ENCODE measurements around the gene MRFAP1. TPM values are rescaled to one million over a fixed set of nuclear protein-coding genes. Genes with fewer than 3 reads are reported as not detected.

Gene MRFAP1
- total RNA-seq, 1 experiment from 2014 or later: 387 TPM

- H3K27ac Mint-ChIP-seq (ENCODE audit: low read depth, unreplicated experiment): no peak overlapping the region
- POLR2A ChIA-PET: interaction anchor here (0.7 to 3.1 kb wide), 2 partner anchors 10 to 23 kb away, joined by 4 to 18 read pairs; a partner anchor contains a TSS
- H3K4me3 Mint-ChIP-seq (ENCODE audit: unreplicated experiment): no peak overlapping the region
- peaks cover under 1% of the 10 kb centered on the region for H3K36me3 Mint-ChIP-seq (ENCODE audit: insufficient read depth, unreplicated experiment)
- CTCF ChIA-PET: interaction anchor here (0.5 to 1.7 kb wide), 2 partner anchors 10 to 137 kb away, joined by 4 to 6 read pairs; no protein-coding TSS in a partner anchor
- intact Hi-C loops (cut with micrococcal nuclease): no loop called here
- TF ChIP-seq CTCF (IDR thresholded peaks at IDR 0.05; ENCODE audit: unreplicated experiment): no peak
- no TSS peak for BruUV-seq (replicated peaks)
- H3K4me1 Mint-ChIP-seq (ENCODE audit: insufficient read depth, unreplicated experiment): peaks cover 3% of the 10 kb centered on the region
- no peaks in the 10 kb centered on the region for H3K9me3 Mint-ChIP-seq (ENCODE audit: unreplicated experiment)
- no peak for DNase-seq (ENCODE audit: unreplicated experiment)
- H3K27me3 Mint-ChIP-seq (ENCODE audit: insufficient read depth, unreplicated experiment): no peaks in the 10 kb centered on the region
Observed at GRCh38 chr4:6684656-6685055, 44.2 kb downstream of the MRFAP1 start.

GRCh38 chr4:6686104-6686787, 45.8 kb downstream of the MRFAP1 start:
- ChIA-PET POLR2A (interaction anchor here (1.0 kb wide), 1 partner anchor 9 kb away, joined by 3 read pairs; no protein-coding TSS in a partner anchor), CTCF (interaction anchor here (1.5 kb wide), 1 partner anchor 12 kb away, joined by 6 read pairs; a partner anchor contains a TSS)
- H3K27ac Mint-ChIP-seq (ENCODE audit: low read depth, unreplicated experiment): no peak overlapping the region
- intact Hi-C loops (cut with micrococcal nuclease): no loop called here
- DNase-seq (ENCODE audit: unreplicated experiment): no peak
- H3K36me3 Mint-ChIP-seq (ENCODE audit: insufficient read depth, unreplicated experiment): no peaks in the 10 kb centered on the region
- H3K9me3 Mint-ChIP-seq (ENCODE audit: unreplicated experiment): no peaks in the 10 kb centered on the region
- no peak for TF ChIP-seq CTCF (IDR thresholded peaks at IDR 0.05; ENCODE audit: unreplicated experiment)
- H3K4me1 Mint-ChIP-seq (ENCODE audit: insufficient read depth, unreplicated experiment): peaks cover 10% of the 10 kb centered on the region
- H3K27me3 Mint-ChIP-seq (ENCODE audit: insufficient read depth, unreplicated experiment): no peaks in the 10 kb centered on the region
- no TSS peak for BruUV-seq (replicated peaks)
- no peak overlapping the region for H3K4me3 Mint-ChIP-seq (ENCODE audit: unreplicated experiment)

- BruUV-seq (replicated peaks): no TSS peak
- Mint-ChIP-seq H3K4me3 (ENCODE audit: unreplicated experiment) (peak overlapping the region; percentile 31), H3K36me3 (ENCODE audit: insufficient read depth, unreplicated experiment) (no peaks in the 10 kb centered on the region), H3K27ac (ENCODE audit: low read depth, unreplicated experiment) (peak overlapping the region; percentile 85), H3K4me1 (ENCODE audit: insufficient read depth, unreplicated experiment) (peaks cover 16% of the 10 kb centered on the region), H3K27me3 (ENCODE audit: insufficient read depth, unreplicated experiment) (no peaks in the 10 kb centered on the region), H3K9me3 (ENCODE audit: unreplicated experiment) (no peaks in the 10 kb centered on the region)
- TF ChIP-seq CTCF (IDR thresholded peaks at IDR 0.05; ENCODE audit: unreplicated experiment): no peak
- intact Hi-C loops (cut with micrococcal nuclease): no loop called here
- no peak for DNase-seq (ENCODE audit: unreplicated experiment)
- ChIA-PET CTCF (interaction anchor here (0.5 to 2.0 kb wide), 4 partner anchors 13 to 19 kb away, joined by 3 to 17 read pairs (median 6); a partner anchor contains a TSS), POLR2A (interaction anchor here (0.6 to 2.4 kb wide), 4 partner anchors 13 to 21 kb away, joined by 3 to 22 read pairs (median 6); partner anchors contain the start of gene MRFAP1L1)
Observed at GRCh38 chr4:6687947-6688878, 47.7 kb downstream of the MRFAP1 start.
